MCF 10A (cell line): Measurements from ENCODE around the gene NAGPA. TPM values are rescaled to one million over a fixed set of nuclear protein-coding genes. Genes with fewer than 3 reads are reported as not detected.

Experiments used
- BruUV-seq: library from RNA; stranded (reverse); fragments of 400-500 nt; replicated peaks from 2 replicates; lab custom pipeline; 2021; lab: Mats Ljungman, UMichigan
- CTCF ChIA-PET: fragments of 300-600 bp; sonication (Branson Sonifier 250); formaldehyde crosslinking; extraction: SDS; loops from one replicate; lab custom pipeline; 2021; ENCODE audit warnings: antibody characterized with exemption, inconsistent platforms; lab: Yijun Ruan, JAX
- POLR2A ChIA-PET: fragments of 300-600, 350-650 bp; sonication (Branson Sonifier 250); formaldehyde crosslinking; extraction: SDS; loops from one replicate; lab custom pipeline; 2020; ENCODE audit warnings: antibody characterized with exemption, inconsistent platforms; lab: Yijun Ruan, JAX
- DNase-seq: peaks from one replicate; pipeline ENCODE4 v3.0.0-alpha.2; 2018; ENCODE audit not compliant: unreplicated experiment
- H3K27ac Mint-ChIP-seq: one replicate; pipeline ENCODE4 v1.8.0; 2022; ENCODE audit warnings: mild to moderate bottlenecking, low read depth, mixed read lengths; ENCODE audit not compliant: unreplicated experiment
- H3K27me3 Mint-ChIP-seq: one replicate; pipeline ENCODE4 v1.8.0; 2022; ENCODE audit warnings: mixed read lengths; ENCODE audit not compliant: insufficient read depth, unreplicated experiment
- H3K36me3 Mint-ChIP-seq: one replicate; pipeline ENCODE4 v1.8.0; 2022; ENCODE audit warnings: mild to moderate bottlenecking, moderate library complexity, mixed read lengths; ENCODE audit not compliant: insufficient read depth, unreplicated experiment
- H3K4me1 Mint-ChIP-seq: one replicate; pipeline ENCODE4 v1.8.0; 2022; ENCODE audit warnings: mixed read lengths; ENCODE audit not compliant: insufficient read depth, unreplicated experiment
- H3K4me3 Mint-ChIP-seq: one replicate; pipeline ENCODE4 v1.8.0; 2022; ENCODE audit warnings: mild to moderate bottlenecking, moderate library complexity, mixed read lengths; ENCODE audit not compliant: unreplicated experiment
- H3K9me3 Mint-ChIP-seq: one replicate; pipeline ENCODE4 v1.8.0; 2022; ENCODE audit warnings: mixed read lengths; ENCODE audit not compliant: unreplicated experiment
- intact Hi-C: fragments of 100-400 bp; cut with micrococcal nuclease; formaldehyde crosslinking; loops from 2 replicates; pipeline ENCODE4 v1.14.1; 2022
- total RNA-seq: library from RNA; stranded (reverse); gene quantifications from 2 replicates; pipeline ENCODE4 v1.2.3, GENCODE V29; 2022
- TF ChIP-seq, protein P1 (sequence below): fragments of 200-600 bp; IDR thresholded peaks from one replicate; pipeline ENCODE4 v1.8.0; 2022; ENCODE audit warnings: antibody characterized with exemption, mild to moderate bottlenecking; ENCODE audit not compliant: unreplicated experiment

NAGPA gene
- total RNA-seq, 1 experiment from 2014 or later, result 4.9 TPM

DNA sequence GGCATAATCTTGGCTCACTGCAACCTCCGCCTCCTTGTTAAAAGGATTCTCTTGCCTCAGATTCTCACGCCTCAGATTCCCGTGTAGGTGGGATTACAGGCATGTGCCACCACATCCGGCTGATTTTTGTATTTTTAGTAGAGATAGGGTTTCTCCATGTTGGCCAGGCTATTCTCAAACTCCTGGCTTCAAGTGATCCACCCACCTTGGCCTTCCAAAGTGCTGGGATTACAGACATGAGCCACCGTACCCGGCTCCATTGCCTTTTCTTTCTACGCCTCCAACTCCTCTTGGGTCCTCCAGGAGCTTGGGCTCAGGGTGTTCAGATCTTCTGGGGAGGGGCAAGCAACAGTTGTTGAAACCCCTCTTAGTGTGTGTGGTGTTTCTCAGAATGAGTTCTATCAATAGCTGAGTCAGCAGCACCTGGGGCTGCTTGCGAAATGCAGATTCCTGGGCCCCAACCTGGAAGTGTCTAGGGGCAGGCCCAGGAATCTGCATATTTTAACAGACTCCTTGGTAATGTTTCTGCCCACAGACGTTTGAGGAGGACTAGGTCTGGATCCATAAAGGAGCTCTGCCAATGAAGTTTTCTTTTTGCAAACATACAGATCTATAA lies 44.2 kb downstream of the NAGPA start:
- no TSS peak for BruUV-seq
- intact Hi-C loops, result no loop called here

DNA sequence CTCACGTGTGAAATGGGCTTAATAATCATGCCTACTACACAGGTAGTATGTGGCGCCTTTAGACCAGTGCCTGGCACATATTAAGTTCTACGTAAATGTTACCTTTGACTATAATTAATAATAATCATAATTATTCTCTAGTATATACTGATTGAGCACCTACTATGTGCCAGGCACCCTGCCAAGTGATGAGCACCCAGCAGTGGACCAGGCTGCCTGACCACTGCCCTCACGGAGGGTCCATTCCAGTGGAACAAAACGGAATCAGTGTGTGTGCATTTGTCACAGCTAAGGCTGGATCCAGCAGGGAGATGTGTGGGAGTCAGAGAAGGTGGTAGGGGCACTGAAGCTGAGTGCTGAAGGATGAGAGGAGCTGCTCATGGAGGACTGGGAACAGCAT lies 45.1 kb downstream of the NAGPA start:
- no TSS peak for BruUV-seq

More for the DNA sequence above, 44.2 kb downstream of the NAGPA start:
- TF ChIP-seq, protein P1, sequence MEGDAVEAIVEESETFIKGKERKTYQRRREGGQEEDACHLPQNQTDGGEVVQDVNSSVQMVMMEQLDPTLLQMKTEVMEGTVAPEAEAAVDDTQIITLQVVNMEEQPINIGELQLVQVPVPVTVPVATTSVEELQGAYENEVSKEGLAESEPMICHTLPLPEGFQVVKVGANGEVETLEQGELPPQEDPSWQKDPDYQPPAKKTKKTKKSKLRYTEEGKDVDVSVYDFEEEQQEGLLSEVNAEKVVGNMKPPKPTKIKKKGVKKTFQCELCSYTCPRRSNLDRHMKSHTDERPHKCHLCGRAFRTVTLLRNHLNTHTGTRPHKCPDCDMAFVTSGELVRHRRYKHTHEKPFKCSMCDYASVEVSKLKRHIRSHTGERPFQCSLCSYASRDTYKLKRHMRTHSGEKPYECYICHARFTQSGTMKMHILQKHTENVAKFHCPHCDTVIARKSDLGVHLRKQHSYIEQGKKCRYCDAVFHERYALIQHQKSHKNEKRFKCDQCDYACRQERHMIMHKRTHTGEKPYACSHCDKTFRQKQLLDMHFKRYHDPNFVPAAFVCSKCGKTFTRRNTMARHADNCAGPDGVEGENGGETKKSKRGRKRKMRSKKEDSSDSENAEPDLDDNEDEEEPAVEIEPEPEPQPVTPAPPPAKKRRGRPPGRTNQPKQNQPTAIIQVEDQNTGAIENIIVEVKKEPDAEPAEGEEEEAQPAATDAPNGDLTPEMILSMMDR, result no peak
- no peaks in the 10 kb centered on the region for H3K36me3 Mint-ChIP-seq
- no peaks in the 10 kb centered on the region for H3K9me3 Mint-ChIP-seq
- H3K4me1 Mint-ChIP-seq, result no peaks in the 10 kb centered on the region
- H3K4me3 Mint-ChIP-seq, result no peak overlapping the region
- peaks cover 30% of the 10 kb centered on the region for H3K27me3 Mint-ChIP-seq
- H3K27ac Mint-ChIP-seq, result no peak overlapping the region
- ChIA-PET CTCF (no interaction called here), POLR2A (no interaction called here)
- no peak for DNase-seq

DNA sequence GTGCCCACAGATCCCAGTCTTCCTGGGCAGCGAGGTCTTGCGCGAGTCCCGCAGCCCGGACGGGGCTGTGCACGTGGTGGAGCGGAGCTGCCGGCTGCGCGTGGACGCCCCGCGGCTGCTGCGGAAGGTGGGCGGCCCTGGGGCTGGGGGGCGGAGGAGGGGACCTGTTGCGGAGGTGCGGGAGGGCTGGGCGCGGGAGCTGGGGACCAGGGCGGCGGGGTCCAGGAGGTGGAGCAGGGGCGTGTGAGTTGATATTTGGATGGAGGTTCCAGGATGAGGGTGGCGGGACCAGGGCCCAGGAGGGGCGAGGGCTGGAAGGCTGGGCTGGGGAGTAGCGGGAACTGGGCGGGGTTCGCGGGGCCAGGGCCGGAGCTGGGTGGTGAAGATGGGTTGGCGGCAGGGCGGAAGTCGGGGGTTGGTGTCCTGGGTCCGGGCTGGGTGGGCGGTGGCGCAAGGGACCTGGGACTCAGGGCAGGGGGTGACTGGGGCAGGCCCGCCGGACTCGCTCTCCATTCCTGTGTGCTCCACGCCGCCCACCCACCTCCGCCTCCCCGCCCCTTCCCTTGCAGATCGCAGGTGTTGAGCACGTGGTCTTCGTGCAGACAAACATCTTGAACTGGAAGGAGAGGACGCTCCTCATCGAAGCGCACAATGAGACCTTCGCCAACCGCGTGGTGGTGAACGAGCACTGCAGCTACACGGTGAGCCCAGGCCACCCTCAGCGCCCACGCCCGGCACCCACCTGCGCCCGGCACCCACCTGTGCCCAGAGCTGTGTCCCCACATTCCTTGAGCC lies 46.0 kb downstream of the NAGPA start:
- H3K4me3 Mint-ChIP-seq, result no peak overlapping the region
- H3K36me3 Mint-ChIP-seq, result no peaks in the 10 kb centered on the region
- intact Hi-C loops, result no loop called here
- TF ChIP-seq, protein P1, result no peak
- peaks cover 30% of the 10 kb centered on the region for H3K27me3 Mint-ChIP-seq
- no peak for DNase-seq
- BruUV-seq, result no TSS peak
- H3K27ac Mint-ChIP-seq, result no peak overlapping the region
- no peaks in the 10 kb centered on the region for H3K9me3 Mint-ChIP-seq
- POLR2A ChIA-PET, result no interaction called here
- CTCF ChIA-PET, result interaction anchor here (0.6 kb wide), 1 partner anchor 435 kb away, joined by 3 read pairs; no protein-coding TSS in a partner anchor
- no peaks in the 10 kb centered on the region for H3K4me1 Mint-ChIP-seq

More for the DNA sequence above, 45.1 kb downstream of the NAGPA start:
- POLR2A ChIA-PET, result no interaction called here
- Mint-ChIP-seq H3K27ac (no peak overlapping the region), H3K36me3 (no peaks in the 10 kb centered on the region), H3K9me3 (no peaks in the 10 kb centered on the region), H3K27me3 (peaks cover 30% of the 10 kb centered on the region), H3K4me3 (no peak overlapping the region), H3K4me1 (no peaks in the 10 kb centered on the region)
- DNase-seq, result no peak
- TF ChIP-seq, protein P1, result no peak
- CTCF ChIA-PET, result interaction anchor here (0.6 kb wide), 1 partner anchor 434 kb away, joined by 3 read pairs; no protein-coding TSS in a partner anchor
- intact Hi-C loops, result no loop called here

DNA sequence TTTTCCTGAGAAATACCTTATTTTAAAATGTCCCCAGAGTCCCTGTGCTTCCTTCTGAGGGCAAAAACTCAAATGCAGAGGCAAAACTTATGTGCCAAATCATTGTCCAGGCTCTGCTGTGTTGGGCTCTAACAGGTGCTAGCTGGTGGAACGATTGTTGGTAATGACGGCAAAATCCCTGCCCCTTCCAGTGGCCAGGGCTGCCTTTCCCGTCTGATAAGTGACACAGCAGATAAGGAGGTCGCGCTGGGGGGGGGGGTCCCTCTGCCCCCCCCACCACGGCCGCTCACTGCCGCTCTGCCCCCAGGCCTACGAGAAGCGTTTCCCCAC lies 46.5 kb downstream of the NAGPA start:
- intact Hi-C loops, result no loop called here
- POLR2A ChIA-PET, result no interaction called here
- H3K27ac Mint-ChIP-seq, result no peak overlapping the region
- no peak overlapping the region for H3K4me3 Mint-ChIP-seq
- H3K36me3 Mint-ChIP-seq, result no peaks in the 10 kb centered on the region
- CTCF ChIA-PET, result no interaction called here
- H3K9me3 Mint-ChIP-seq, result no peaks in the 10 kb centered on the region
- BruUV-seq, result no TSS peak
- H3K4me1 Mint-ChIP-seq, result no peaks in the 10 kb centered on the region
- H3K27me3 Mint-ChIP-seq, result peaks cover 30% of the 10 kb centered on the region
- DNase-seq, result no peak
- TF ChIP-seq, protein P1, result no peak
